HepG2 (cell line): ENCODE measurements around the gene CHKB. TPM values are rescaled to one million over a fixed set of nuclear protein-coding genes. Genes with fewer than 3 reads are reported as not detected.

Experiments
- ATF7-NPFF ChIP-seq: sonication (generic); formaldehyde crosslinking; IDR thresholded peaks from 2 replicates; pipeline ENCODE4 v1.8.1; 2023; ENCODE audit warnings: mild to moderate bottlenecking, low read depth, missing genetic modification reagents, moderate library complexity
- DMAP1 ChIP-seq: IDR thresholded peaks from 2 replicates; pipeline ENCODE4 v1.6.1; 2016
- HBP1 ChIP-seq: IDR thresholded peaks from 2 replicates; pipeline ENCODE4 v1.6.1; 2016; ENCODE audit warnings: low read depth, control low read depth
- IRX3 ChIP-seq: sonication (generic); formaldehyde crosslinking; IDR thresholded peaks from 2 replicates; pipeline ENCODE4 v1.8.1; 2023; ENCODE audit warnings: mild to moderate bottlenecking, low read depth, missing genetic modification reagents, borderline replicate concordance
- NR2F6 ChIP-seq, 2 experiments: IDR thresholded peaks; 2 replicates each; pipeline ENCODE4 v1.6.1; 2016; ENCODE audit warnings: antibody characterized with exemption in 1 of 2, mild to moderate bottlenecking in 1 of 2
- PPARG ChIP-seq: conservative IDR thresholded peaks from 2 replicates; pipeline ENCODE4 v1.6.1; 2016; ENCODE audit warnings: missing biosample characterization, missing genetic modification reagents
- RBM22 ChIP-seq: fragments of 200-400 bp; formaldehyde crosslinking; optimal IDR thresholded peaks from 2 replicates; pipeline ENCODE3; 2017; ENCODE audit warnings: mild to moderate bottlenecking, low read length, moderate library complexity
- SAFB2 ChIP-seq: sonication (generic); formaldehyde crosslinking; IDR thresholded peaks from 2 replicates; pipeline ENCODE4 v1.5.1; 2020; ENCODE audit warnings: missing genetic modification reagents, low read depth, mild to moderate bottlenecking, borderline replicate concordance
- TCF12 ChIP-seq, 2 experiments: fragments of 450-650 bp in 1 of 2; sonication (generic) in 1 of 2; formaldehyde crosslinking in 1 of 2; IDR thresholded peaks; 2 replicates each; pipeline versions ENCODE4 v1.6.1 to v1.8.0; 2017 to 2022; ENCODE audit warnings: antibody characterized with exemption in 1 of 2, mild to moderate bottlenecking in 1 of 2, missing genetic modification reagents in 1 of 2, moderate library complexity in 1 of 2
- XBP1 ChIP-seq: sonication (generic); formaldehyde crosslinking; IDR thresholded peaks from 2 replicates; pipeline ENCODE4 v1.5.0; 2020; ENCODE audit warnings: missing genetic modification reagents
- ZNF746 ChIP-seq: sonication (generic); formaldehyde crosslinking; IDR thresholded peaks from 2 replicates; pipeline ENCODE4 v1.8.0; 2022; ENCODE audit warnings: mild to moderate bottlenecking, missing genetic modification reagents
- polyA plus RNA-seq, 8 experiments: library from polyadenylated mRNA; depleted of rRNA in 3 of 8; stranded (reverse) in 7 of 8; unstranded in 1 of 8; fragments of >200 nt; fragmentation: Illumina TruSeq in 4 of 8; extraction: Trizol in 4 of 8; gene quantifications; 2 replicates each; pipeline versions ENCODE4 v1.2.1 to v1.2.3, GENCODE V29; 2011 to 2016; ENCODE audit warnings: low read depth in 4 of 8, missing spikeins in 1 of 8, mixed read lengths in 1 of 8; ENCODE audit not compliant: insufficient read depth in 1 of 8
- total RNA-seq, 5 experiments: library from RNA; depleted of rRNA; stranded (reverse); fragments of >200 nt; fragmentation: Illumina TruSeq; extraction: Trizol; gene quantifications; 2 replicates each; pipeline ENCODE4 v1.2.3, GENCODE V29; 2016; ENCODE audit warnings: low read depth in 1 of 5
- TF ChIP-seq, protein P1 (sequence below): sonication (generic); formaldehyde crosslinking; IDR thresholded peaks from 2 replicates; pipeline ENCODE4 v1.4.0; 2020; ENCODE audit warnings: mild to moderate bottlenecking, missing genetic modification reagents
- TF ChIP-seq, protein P2 (sequence below), 2 experiments: sonication (generic) in 1 of 2; formaldehyde crosslinking in 1 of 2; IDR thresholded peaks; 2 replicates each; pipeline versions ENCODE4 v1.4.0 to v1.6.1; 2018 to 2020; ENCODE audit warnings: missing genetic modification reagents in 2 of 2, borderline replicate concordance in 1 of 2, low read depth in 1 of 2, mild to moderate bottlenecking in 1 of 2, missing biosample characterization in 1 of 2
- TF ChIP-seq, protein P3 (sequence below): sonication (generic); formaldehyde crosslinking; IDR thresholded peaks from 2 replicates; pipeline ENCODE4 v1.9.0; 2021; ENCODE audit warnings: missing genetic modification reagents, borderline replicate concordance
- TF ChIP-seq, protein P4 (sequence below): IDR thresholded peaks from 2 replicates; pipeline ENCODE4 v1.6.1; 2016; ENCODE audit warnings: low read depth

CHKB gene
- total and polyA plus RNA-seq, 2 of the 13 experiments (the other 11 are each of a cell fraction or from before 2014, with no cell fraction given) = 24.5 to 42.7 TPM

GRCh38 chr22:50582493-50583293 is at the start of gene CHKB (continued):
- TF ChIP-seq, protein P1, sequence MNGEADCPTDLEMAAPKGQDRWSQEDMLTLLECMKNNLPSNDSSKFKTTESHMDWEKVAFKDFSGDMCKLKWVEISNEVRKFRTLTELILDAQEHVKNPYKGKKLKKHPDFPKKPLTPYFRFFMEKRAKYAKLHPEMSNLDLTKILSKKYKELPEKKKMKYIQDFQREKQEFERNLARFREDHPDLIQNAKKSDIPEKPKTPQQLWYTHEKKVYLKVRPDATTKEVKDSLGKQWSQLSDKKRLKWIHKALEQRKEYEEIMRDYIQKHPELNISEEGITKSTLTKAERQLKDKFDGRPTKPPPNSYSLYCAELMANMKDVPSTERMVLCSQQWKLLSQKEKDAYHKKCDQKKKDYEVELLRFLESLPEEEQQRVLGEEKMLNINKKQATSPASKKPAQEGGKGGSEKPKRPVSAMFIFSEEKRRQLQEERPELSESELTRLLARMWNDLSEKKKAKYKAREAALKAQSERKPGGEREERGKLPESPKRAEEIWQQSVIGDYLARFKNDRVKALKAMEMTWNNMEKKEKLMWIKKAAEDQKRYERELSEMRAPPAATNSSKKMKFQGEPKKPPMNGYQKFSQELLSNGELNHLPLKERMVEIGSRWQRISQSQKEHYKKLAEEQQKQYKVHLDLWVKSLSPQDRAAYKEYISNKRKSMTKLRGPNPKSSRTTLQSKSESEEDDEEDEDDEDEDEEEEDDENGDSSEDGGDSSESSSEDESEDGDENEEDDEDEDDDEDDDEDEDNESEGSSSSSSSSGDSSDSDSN (CRISPR knock-in tag) = peak; percentile 65
- TF ChIP-seq ZNF746 (peak; percentile 46), XBP1 (no peak), IRX3 (CRISPR knock-in tag) (0 out of 2 replicates have a peak, but pooled peaks have one; percentile 40), NR2F6 (IDR thresholded peaks at IDR 0.05) (peak; percentile 80), NR2F6 (CRISPR knock-in tag; IDR thresholded peaks at IDR 0.05) (peak; percentile 93), HBP1 (CRISPR knock-in tag) (0 out of 2 replicates have a peak, but pooled peaks have one; percentile 46), PPARG (peak; percentile 39), ATF7-NPFF (CRISPR knock-in tag) (no peak), DMAP1 (peak; percentile 75; the same call in 1 of the 2 replicates), TCF12 (IDR thresholded peaks at IDR 0.05) (no peak), TCF12 (CRISPR knock-in tag; IDR thresholded peaks at IDR 0.05) (no peak; the same call in 1 of the 2 replicates), RBM22 (no peak), SAFB2 (CRISPR knock-in tag) (peak; percentile 95)
- TF ChIP-seq, protein P2, sequence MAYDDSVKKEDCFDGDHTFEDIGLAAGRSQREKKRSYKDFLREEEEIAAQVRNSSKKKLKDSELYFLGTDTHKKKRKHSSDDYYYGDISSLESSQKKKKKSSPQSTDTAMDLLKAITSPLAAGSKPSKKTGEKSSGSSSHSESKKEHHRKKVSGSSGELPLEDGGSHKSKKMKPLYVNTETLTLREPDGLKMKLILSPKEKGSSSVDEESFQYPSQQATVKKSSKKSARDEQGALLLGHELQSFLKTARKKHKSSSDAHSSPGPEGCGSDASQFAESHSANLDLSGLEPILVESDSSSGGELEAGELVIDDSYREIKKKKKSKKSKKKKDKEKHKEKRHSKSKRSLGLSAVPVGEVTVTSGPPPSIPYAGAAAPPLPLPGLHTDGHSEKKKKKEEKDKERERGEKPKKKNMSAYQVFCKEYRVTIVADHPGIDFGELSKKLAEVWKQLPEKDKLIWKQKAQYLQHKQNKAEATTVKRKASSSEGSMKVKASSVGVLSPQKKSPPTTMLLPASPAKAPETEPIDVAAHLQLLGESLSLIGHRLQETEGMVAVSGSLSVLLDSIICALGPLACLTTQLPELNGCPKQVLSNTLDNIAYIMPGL (CRISPR knock-in tag; IDR thresholded peaks at IDR 0.05; ENCODE audit: borderline replicate concordance in 1 of 2, low read depth in 1 of 2) = peak; percentile 62 to 71
- TF ChIP-seq, protein P3, sequence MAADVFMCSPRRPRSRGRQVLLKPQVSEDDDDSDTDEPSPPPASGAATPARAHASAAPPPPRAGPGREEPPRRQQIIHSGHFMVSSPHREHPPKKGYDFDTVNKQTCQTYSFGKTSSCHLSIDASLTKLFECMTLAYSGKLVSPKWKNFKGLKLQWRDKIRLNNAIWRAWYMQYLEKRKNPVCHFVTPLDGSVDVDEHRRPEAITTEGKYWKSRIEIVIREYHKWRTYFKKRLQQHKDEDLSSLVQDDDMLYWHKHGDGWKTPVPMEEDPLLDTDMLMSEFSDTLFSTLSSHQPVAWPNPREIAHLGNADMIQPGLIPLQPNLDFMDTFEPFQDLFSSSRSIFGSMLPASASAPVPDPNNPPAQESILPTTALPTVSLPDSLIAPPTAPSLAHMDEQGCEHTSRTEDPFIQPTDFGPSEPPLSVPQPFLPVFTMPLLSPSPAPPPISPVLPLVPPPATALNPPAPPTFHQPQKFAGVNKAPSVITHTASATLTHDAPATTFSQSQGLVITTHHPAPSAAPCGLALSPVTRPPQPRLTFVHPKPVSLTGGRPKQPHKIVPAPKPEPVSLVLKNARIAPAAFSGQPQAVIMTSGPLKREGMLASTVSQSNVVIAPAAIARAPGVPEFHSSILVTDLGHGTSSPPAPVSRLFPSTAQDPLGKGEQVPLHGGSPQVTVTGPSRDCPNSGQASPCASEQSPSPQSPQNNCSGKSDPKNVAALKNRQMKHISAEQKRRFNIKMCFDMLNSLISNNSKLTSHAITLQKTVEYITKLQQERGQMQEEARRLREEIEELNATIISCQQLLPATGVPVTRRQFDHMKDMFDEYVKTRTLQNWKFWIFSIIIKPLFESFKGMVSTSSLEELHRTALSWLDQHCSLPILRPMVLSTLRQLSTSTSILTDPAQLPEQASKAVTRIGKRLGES (CRISPR knock-in tag) = peak; percentile 72; the same call in 1 of the 2 replicates
- TF ChIP-seq, protein P4, sequence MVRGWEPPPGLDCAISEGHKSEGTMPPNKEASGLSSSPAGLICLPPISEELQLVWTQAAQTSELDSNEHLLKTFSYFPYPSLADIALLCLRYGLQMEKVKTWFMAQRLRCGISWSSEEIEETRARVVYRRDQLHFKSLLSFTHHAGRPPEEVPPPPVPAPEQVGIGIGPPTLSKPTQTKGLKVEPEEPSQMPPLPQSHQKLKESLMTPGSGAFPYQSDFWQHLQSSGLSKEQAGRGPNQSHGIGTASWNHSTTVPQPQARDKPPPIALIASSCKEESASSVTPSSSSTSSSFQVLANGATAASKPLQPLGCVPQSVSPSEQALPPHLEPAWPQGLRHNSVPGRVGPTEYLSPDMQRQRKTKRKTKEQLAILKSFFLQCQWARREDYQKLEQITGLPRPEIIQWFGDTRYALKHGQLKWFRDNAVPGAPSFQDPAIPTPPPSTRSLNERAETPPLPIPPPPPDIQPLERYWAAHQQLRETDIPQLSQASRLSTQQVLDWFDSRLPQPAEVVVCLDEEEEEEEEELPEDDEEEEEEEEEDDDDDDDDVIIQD (CRISPR knock-in tag) = no peak
